Pancreas (tissue), 10 donors: ENCODE measurements around the gene SOX18. TPM values are rescaled to one million over a fixed set of nuclear protein-coding genes. Genes with fewer than 3 reads are reported as not detected.

Experiments
- ATAC-seq, 4 donors: fragments of 200-7000 bp; cut with Tn5 transposase; one replicate each; pipeline versions ENCODE4 v1.8.0 to v1.9.1; 2020; ENCODE audit warnings: mild to moderate bottlenecking in 4 of 4, moderate library complexity in 4 of 4
- DNase-seq, 6 donors: peaks; one replicate each; pipeline ENCODE4 v3.0.0-alpha.2; 2020
- FAIRE-seq: peaks from 2 replicates; lab custom pipeline; 2012; peaks lifted over from hg19 to GRCh38; lab: Jason Lieb, UNC
- H3K27ac ChIP-seq, 4 donors: fragments of 200-600 bp; sonication (generic); 1 replicate in 3 of 4; 2 replicates in 1 of 4; pipeline versions ENCODE4 v1.5.0 to v1.8.0; 2020
- H3K27me3 ChIP-seq, 4 donors: fragments of 200-600 bp; one replicate each; pipeline ENCODE4 v1.8.0; 2021
- H3K36me3 ChIP-seq, 3 donors: fragments of 200-600 bp; sonication (generic) in 1 of 3; one replicate each; pipeline versions ENCODE4 v1.5.0 to v1.8.0; 2020 to 2021
- H3K4me1 ChIP-seq, 3 donors: fragments of 200-600 bp; one replicate each; pipeline ENCODE4 v1.8.0; 2021
- H3K4me3 ChIP-seq, 4 donors: fragments of 200-600 bp; sonication (generic) in 2 of 4; one replicate each; pipeline versions ENCODE4 v1.5.0 to v1.8.0; 2020 to 2021
- H3K9me3 ChIP-seq, 4 donors: fragments of 200-600 bp; one replicate each; pipeline ENCODE4 v1.8.0; 2021
- WGBS, 2 donors: extraction: QIAGEN DNeasy Blood & Tissue Kit; methylation state at CpG; one replicate each; pipeline ENCODE4 v1.1.7; 2013; 5-methylcytosine and 5-hydroxymethylcytosine counted together
- intact Hi-C, 3 donors: fragments of 100-400 bp; cut with DNase I; formaldehyde crosslinking; loops; one replicate each; pipeline versions ENCODE4 v1.11.1 to v1.14.2; 2022
- polyA plus RNA-seq, 2 donors: library from polyadenylated mRNA; stranded (reverse); fragments of 200-250 nt; gene quantifications; one replicate each; pipeline ENCODE4 v1.2.3, GENCODE V29; 2013
- total RNA-seq, 6 donors: library from RNA; stranded (reverse); fragmentation: NEBNext Ultra II Directional in 4 of 6; extraction: Animal tissue kit (Norgen Biotek cat#: 25700) in 4 of 6; gene quantifications; one replicate each; pipeline versions ENCODE4 v1.2.1 to v1.2.4, GENCODE V29; 2021 to 2023
- TF ChIP-seq, protein P1 (sequence below), 4 donors: fragments of 200-600 bp; sonication (generic) in 3 of 4; IDR thresholded peaks; one replicate each; pipeline versions ENCODE4 v1.5.0 to v1.8.0; 2021; ENCODE audit warnings: antibody characterized with exemption in 4 of 4
- donor health status: healthy with polysubstance abuse.
- donor health status: DM: no; HTN: no; CAD: no; lungs with moderate emphysema.
- donor health status: DM: no; HTN: no; CAD: no.
- donor health status: control.
- donor health status: control.
- donor health status: Bipolar disorder and iron deficiency.
- donor health status: DM: yes; HTN: yes; CAD: no.
- donor health status: DM: no; HTN: no; CAD: no.
- donor health status: DM: no; HTN: no; CAD: no.
- donor health status: DM: yes; HTN: yes; CAD: no.

SOX18 gene
- total and polyA plus RNA-seq, 8 donors: 3.7 to 9.1 (median 6.0) TPM

DNA sequence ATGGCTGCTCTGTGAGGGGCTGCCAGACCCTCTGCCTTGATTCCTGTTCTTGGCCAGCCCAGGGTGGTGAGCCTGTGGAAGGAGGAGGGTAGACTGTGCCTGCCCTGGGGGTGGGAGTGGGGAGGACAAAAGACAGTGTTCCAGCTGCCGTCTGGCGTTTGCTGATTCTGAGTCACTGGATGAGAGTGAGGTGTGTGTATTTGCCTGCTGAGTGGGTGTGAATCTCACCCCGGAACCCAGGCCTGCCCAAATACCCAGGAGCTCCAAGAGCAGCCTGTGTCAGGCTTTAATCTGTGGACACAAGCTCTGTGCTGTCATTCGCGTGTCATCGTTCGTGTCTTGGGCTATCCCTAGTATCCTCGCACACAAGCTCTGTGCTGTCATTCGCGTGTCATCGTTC, 37.4 kb upstream of the SOX18 start:
- H3K36me3 ChIP-seq: no peaks in the 10 kb centered on the region
- no peak for DNase-seq
- intact Hi-C loops: no loop called here
- H3K27ac ChIP-seq: no peak overlapping the region
- H3K4me3 ChIP-seq: no peak overlapping the region
- no peaks in the 10 kb centered on the region for H3K9me3 ChIP-seq
- TF ChIP-seq, protein P1, sequence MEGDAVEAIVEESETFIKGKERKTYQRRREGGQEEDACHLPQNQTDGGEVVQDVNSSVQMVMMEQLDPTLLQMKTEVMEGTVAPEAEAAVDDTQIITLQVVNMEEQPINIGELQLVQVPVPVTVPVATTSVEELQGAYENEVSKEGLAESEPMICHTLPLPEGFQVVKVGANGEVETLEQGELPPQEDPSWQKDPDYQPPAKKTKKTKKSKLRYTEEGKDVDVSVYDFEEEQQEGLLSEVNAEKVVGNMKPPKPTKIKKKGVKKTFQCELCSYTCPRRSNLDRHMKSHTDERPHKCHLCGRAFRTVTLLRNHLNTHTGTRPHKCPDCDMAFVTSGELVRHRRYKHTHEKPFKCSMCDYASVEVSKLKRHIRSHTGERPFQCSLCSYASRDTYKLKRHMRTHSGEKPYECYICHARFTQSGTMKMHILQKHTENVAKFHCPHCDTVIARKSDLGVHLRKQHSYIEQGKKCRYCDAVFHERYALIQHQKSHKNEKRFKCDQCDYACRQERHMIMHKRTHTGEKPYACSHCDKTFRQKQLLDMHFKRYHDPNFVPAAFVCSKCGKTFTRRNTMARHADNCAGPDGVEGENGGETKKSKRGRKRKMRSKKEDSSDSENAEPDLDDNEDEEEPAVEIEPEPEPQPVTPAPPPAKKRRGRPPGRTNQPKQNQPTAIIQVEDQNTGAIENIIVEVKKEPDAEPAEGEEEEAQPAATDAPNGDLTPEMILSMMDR (IDR thresholded peaks at IDR 0.05): no peak
- H3K4me1 ChIP-seq: peaks cover 0 to 5% (median 5%) of the 10 kb centered on the region in 3 donors
- ATAC-seq: no peak
- whole genome bisulfite sequencing, 2 donors: 87 to 88% methylated on average over 8 to 10 of the region's 11 CpGs
- no peak for FAIRE-seq
- H3K27me3 ChIP-seq: no peaks in the 10 kb centered on the region

DNA sequence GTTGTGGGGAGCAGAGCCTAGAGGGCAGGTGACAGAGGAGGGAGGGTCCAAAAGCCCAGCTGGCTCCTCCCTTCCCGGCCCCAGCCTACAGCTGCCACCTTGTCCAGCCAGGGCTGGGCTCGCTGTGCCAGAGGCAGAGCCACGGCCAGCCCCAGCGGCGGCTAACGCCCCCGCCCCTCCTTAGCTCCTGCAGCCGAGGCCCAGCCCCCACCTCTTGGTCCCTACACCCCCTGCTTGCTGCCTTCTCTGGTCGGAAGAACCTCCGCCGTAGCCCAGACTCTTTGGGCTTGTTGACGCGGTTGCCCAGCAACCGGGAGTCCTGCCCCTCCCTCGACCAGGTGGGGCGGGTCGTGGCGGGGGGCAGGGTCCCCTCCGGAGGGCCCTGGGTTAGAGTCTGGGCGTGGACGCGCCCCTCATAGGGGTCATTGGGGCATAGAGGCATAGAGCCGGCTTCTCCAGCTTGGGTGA, 35.3 kb upstream of the SOX18 start:
- peak in 2 of 4 donors; percentile 14 to 23 for ATAC-seq
- Histone ChIP-seq H3K27me3 (no peaks in the 10 kb centered on the region), H3K36me3 (no peaks in the 10 kb centered on the region), H3K4me3 (no peak overlapping the region), H3K4me1 (peaks cover 0 to 5% (median 5%) of the 10 kb centered on the region in 3 donors), H3K9me3 (no peaks in the 10 kb centered on the region), H3K27ac (no peak overlapping the region)
- no peak for FAIRE-seq
- DNase-seq: no peak
- TF ChIP-seq, protein P1 (IDR thresholded peaks at IDR 0.05): no peak
- intact Hi-C loops: no loop called here
- WGBS, 2 donors: 5 to 9% methylated on average over 22 to 23 of the region's 23 CpGs

DNA sequence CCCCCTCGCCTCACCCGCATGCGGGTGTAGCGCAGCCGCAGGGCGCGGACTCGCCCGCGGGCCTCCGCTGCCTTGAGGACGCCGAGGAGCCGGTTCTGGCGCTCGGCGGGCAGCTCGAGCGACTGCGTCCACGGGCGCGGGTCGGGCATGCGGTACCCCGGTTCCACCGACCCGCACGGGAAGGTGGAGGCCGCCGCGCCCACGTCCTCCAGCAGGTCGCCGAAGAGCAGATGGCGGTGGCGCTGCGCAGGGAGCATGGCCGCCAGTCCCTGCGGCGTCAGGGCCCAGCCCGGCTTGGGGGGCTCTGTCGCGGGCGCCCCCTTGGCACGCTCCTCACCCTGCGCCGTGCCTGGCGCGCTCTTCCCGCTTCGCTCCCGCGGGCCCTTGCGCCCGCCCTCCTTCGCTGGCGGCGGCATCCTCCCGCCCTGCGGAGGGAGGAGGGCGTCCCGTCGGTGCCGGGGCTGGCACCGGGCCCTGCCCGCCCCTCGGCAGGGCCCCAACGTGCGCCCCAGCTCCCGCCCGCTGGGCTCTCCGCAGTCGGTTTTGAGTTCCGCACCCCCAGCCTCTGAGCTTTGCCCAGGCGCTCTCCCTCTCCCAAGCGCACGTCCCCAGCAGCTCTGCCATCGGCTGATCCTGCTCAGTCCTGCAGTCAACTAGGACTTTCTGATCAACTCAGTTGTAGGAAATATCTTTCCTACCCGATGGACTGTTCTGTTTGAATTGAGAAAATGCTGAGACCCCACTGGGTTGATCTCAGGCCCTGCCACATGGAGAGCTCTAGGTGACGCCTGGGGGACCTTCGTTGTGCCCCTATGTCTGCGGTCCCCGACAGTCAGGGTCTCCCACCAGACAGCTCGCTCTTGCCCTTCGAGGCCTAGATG, 34.6 kb upstream of the SOX18 start, which contains the start of gene LKAAEAR1:
Gene LKAAEAR1, minus strand, starts transcription at position 595 of the 881 bp plus-strand sequence. Its CDS starts 179 bp downstream, at position 416.
- TF ChIP-seq, protein P1 (IDR thresholded peaks at IDR 0.05): no peak
- no peak for DNase-seq
- no peak for FAIRE-seq
- H3K27ac ChIP-seq: no peak within 1 kb of the TSS
- H3K4me3 ChIP-seq: peak within 1 kb of the TSS; percentile 39 to 69 (median 50)
- ATAC-seq: peak in 1 of 4 donors; percentile 5
- H3K4me1 ChIP-seq: peaks cover 3 to 6% (median 5%) of the 10 kb centered on the region in 3 donors
- H3K9me3 ChIP-seq: no peaks in the 10 kb centered on the region
- no peaks in the 10 kb centered on the region for H3K36me3 ChIP-seq
- 4% methylated on average over 61 to 86 of the region's 86 CpGs for WGBS, 2 donors
- intact Hi-C loops: no loop called here
- no peaks in the 10 kb centered on the region for H3K27me3 ChIP-seq

DNA sequence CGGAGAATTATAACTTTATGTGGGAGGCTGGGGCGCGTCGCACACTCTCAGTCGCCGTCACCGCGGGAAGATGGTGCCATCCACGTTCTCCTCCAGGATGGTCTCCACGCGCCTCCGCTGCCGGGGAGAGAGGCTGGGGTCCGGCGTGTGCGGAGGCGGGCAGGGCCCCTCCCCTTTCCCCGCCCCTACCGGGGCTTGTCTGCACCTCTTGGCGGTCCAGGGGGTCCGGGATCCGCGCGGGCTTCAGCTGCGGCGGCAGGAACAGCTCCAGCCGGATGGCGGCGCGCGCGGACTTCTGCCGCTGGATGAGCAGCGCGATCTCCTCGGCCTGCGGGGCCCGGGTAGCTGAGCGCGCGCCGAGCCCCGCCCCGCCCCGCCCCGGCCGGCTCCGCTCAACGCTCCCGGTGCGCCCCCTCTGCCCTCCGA, 34.0 kb upstream of the SOX18 start:
- no peak for FAIRE-seq

More for the DNA sequence above, 34.0 kb upstream of the SOX18 start:
- ATAC-seq (peak; percentile 58 to 72 (median 71)), DNase-seq (peak in 5 of 6 donors; percentile 63 to 90 (median 66))
- Histone ChIP-seq H3K4me1 (peaks cover 5 to 13% (median 6%) of the 10 kb centered on the region in 3 donors), H3K4me3 (peak overlapping the region; percentile 39 to 69 (median 50)), H3K9me3 (no peaks in the 10 kb centered on the region), H3K36me3 (no peaks in the 10 kb centered on the region), H3K27me3 (no peaks in the 10 kb centered on the region), H3K27ac (no peak overlapping the region)
- TF ChIP-seq, protein P1 (IDR thresholded peaks at IDR 0.05): peak in 3 of 4 donors; percentile 29 to 47 (median 32)
- WGBS, 2 donors: 0 to 1% methylated on average over 43 to 52 of the region's 52 CpGs
- intact Hi-C loops: no loop called here
